ENCODE results near the gene GPC6. TPM values are rescaled to one million over a fixed set of nuclear protein-coding genes. Genes with fewer than 3 reads are reported as not detected.
A peak's percentile ranks its signal among the peaks of the same experiment; 100 is the strongest.

Gene GPC6
- polyA plus RNA-seq, 2 of the 4 experiments (the other 2 are of a cell fraction): 8.0 to 14.4 TPM

DNA sequence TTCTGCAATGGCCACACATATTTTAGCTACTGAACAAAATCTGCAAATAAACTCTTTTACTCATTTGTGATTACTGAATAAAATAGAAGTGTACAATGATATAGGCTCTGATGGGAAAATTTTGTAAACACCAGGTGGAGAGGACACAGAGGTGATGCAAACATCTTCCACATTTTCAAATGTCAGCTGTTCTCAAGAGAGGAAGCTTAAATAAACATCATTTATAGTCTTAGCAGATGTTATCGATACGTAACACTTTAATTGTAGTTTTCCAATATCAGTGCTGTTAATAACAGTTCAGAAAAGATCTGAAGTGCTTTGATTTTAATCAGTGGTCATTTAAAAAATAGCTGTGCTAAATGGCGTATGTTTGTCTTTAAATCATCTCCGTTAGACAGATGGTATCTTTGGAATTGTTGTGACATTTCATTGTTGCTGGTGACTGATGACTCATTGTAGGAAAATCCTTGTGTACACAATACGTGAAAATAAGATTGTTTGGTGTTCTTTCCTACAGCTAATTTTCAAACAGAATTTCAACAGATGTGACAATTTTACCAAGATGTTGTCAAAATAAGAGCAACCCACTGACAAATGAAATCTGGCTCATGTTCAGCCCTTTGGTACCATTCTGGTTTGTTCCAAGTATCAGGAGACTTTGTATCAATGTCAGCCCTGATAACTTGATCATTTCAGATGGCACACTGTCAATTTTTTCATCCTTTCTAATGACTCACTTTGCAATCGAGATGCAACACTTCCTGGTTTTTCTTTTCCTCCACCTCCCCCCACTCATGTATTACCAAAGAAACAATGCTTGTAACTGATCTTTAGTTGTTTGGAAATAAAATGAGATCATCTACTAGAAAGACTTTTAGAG lies 736.9 kb downstream of the GPC6 start:
- Histone ChIP-seq H3K4me2 (peak overlapping the region; percentile 56), H3K4me3 (no peak overlapping the region), H3K27ac (peak overlapping the region; percentile 36; a peak in 4 of 6 replicates), H3K4me1 (peaks cover 14% of the 10 kb centered on the region), H3K9me3 (no peaks in the 10 kb centered on the region)
- ATAC-seq (peak; percentile 73 to 74; a peak in 5 of 6 replicates), FAIRE-seq (no peak), DNase-seq (ENCODE audit: low read depth in 1 of 2, low spot score in 1 of 2) (peak; percentile 10 to 46)
- ChIA-PET POLR2A (no interaction called here), CTCF (no interaction called here)
- TF ChIP-seq FOSL2 (IDR thresholded peaks at IDR 0.05) (0 out of 2 replicates have a peak, but pooled peaks have one; percentile 32), FOSL2 (CRISPR knock-in tag; IDR thresholded peaks at IDR 0.05) (peak; percentile 85), EHMT2 (IDR thresholded peaks at IDR 0.05; ENCODE audit: low read depth) (no peak), E2F6 (IDR thresholded peaks at IDR 0.05; ENCODE audit: borderline replicate concordance, low read depth) (no peak), CEBPB (IDR thresholded peaks at IDR 0.05) (peak in 1 of 2 experiments; percentile 56; a peak in 2 of 4 replicates), RNF2 (IDR thresholded peaks at IDR 0.05; ENCODE audit: borderline replicate concordance, low read depth) (no peak), CHD2 (IDR thresholded peaks at IDR 0.05; ENCODE audit: low read length, partially characterized antibody) (no peak), SMC3 (IDR thresholded peaks at IDR 0.05) (no peak), GATA3 (IDR thresholded peaks at IDR 0.05; ENCODE audit: borderline replicate concordance) (peak; percentile 86), JUNB (IDR thresholded peaks at IDR 0.05) (peak; percentile 76), HES2 (IDR thresholded peaks at IDR 0.05) (0 out of 2 replicates have a peak, but pooled peaks have one; percentile 18)
- WGBS (ENCODE audit: missing lambda C conversion rate): 4% methylated on average over 6 of the region's 6 CpGs

DNA sequence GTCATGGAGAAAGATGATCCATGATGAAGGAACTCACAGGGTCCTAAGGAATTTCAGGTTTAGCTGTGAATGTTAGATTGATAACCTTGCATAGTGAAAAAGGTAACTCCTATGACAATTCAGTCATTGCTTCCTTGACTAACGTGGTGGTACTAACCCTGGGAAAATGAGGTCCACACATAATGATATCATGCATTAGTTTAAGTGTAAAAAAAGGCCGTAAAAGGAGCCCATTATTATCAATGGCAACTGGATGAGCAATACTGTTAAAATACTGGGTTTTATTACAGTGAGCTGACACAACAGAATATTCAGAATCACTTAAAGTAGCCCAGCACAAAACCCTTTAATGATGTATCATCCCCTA lies 737.5 kb downstream of the GPC6 start:
- Histone ChIP-seq H3K4me3 (no peak overlapping the region), H3K27ac (peak overlapping the region; percentile 36; a peak in 4 of 6 replicates), H3K4me1 (peaks cover 14% of the 10 kb centered on the region), H3K9me3 (no peaks in the 10 kb centered on the region), H3K4me2 (peak overlapping the region; percentile 56)
- no peak for DNase-seq (ENCODE audit: low read depth in 1 of 2, low spot score in 1 of 2)
- no peak for ATAC-seq
- 11% methylated on average over 2 of the region's 2 CpGs for WGBS (ENCODE audit: missing lambda C conversion rate)
- FAIRE-seq: no peak
- ChIA-PET CTCF (no interaction called here), POLR2A (no interaction called here)
- TF ChIP-seq, protein P1, sequence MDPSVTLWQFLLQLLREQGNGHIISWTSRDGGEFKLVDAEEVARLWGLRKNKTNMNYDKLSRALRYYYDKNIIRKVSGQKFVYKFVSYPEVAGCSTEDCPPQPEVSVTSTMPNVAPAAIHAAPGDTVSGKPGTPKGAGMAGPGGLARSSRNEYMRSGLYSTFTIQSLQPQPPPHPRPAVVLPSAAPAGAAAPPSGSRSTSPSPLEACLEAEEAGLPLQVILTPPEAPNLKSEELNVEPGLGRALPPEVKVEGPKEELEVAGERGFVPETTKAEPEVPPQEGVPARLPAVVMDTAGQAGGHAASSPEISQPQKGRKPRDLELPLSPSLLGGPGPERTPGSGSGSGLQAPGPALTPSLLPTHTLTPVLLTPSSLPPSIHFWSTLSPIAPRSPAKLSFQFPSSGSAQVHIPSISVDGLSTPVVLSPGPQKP (IDR thresholded peaks at IDR 0.05; ENCODE audit: low read depth, low read length): no peak
- TF ChIP-seq JUNB (IDR thresholded peaks at IDR 0.05): no peak
- TF ChIP-seq GATA3 (IDR thresholded peaks at IDR 0.05; ENCODE audit: borderline replicate concordance): no peak
- no peak for TF ChIP-seq E2F6 (IDR thresholded peaks at IDR 0.05; ENCODE audit: borderline replicate concordance, low read depth)
- TF ChIP-seq CEBPB (IDR thresholded peaks at IDR 0.05): no peak
- no peak for TF ChIP-seq SMC3 (IDR thresholded peaks at IDR 0.05)
- no peak for TF ChIP-seq PHF8 (IDR thresholded peaks at IDR 0.05; ENCODE audit: borderline replicate concordance, low read depth)
- TF ChIP-seq NFE2L2 (conservative IDR thresholded peaks at IDR 0.05; ENCODE audit: low read length): no peak
- no peak for TF ChIP-seq POLR2A (IDR thresholded peaks at IDR 0.05; ENCODE audit: low read length)
- TF ChIP-seq REST (IDR thresholded peaks at IDR 0.05): no peak
- no peak for TF ChIP-seq EHMT2 (IDR thresholded peaks at IDR 0.05; ENCODE audit: low read depth)
- no peak for TF ChIP-seq RNF2 (IDR thresholded peaks at IDR 0.05; ENCODE audit: borderline replicate concordance, low read depth)
- no peak for TF ChIP-seq EHF (CRISPR knock-in tag; IDR thresholded peaks at IDR 0.05)
- no peak for TF ChIP-seq HEYL (CRISPR knock-in tag; IDR thresholded peaks at IDR 0.05)

Data from A549 (cell line).